Muscle of leg (tissue), 11 donors: ENCODE measurements around the gene SUGCT. TPM values are rescaled to one million over a fixed set of nuclear protein-coding genes. Genes with fewer than 3 reads are reported as not detected.

Source experiments
- DNase-seq: peaks from one replicate; pipeline ENCODE4 v3.0.0; 2013
- H3K27ac ChIP-seq: one replicate; pipeline ENCODE4 v1.5.1; 2013; ENCODE audit warnings: mild to moderate bottlenecking, low read length, control low read depth
- H3K27me3 ChIP-seq: one replicate; pipeline ENCODE4 v1.6.1; 2013; ENCODE audit warnings: low read length; ENCODE audit not compliant: control insufficient read depth, insufficient read depth
- H3K36me3 ChIP-seq: one replicate; pipeline ENCODE4 v1.6.1; 2013; ENCODE audit warnings: low read length; ENCODE audit not compliant: control insufficient read depth, insufficient read depth
- H3K4me1 ChIP-seq: one replicate; pipeline ENCODE4 v1.6.1; 2013; ENCODE audit warnings: low read length; ENCODE audit not compliant: control insufficient read depth, insufficient read depth
- H3K4me3 ChIP-seq: one replicate; pipeline ENCODE4 v1.5.1; 2013; ENCODE audit warnings: low read length, control low read depth
- H3K9me3 ChIP-seq: replicated peaks from 2 replicates; pipeline ENCODE4 v1.6.1; 2013; ENCODE audit warnings: low read depth, low read length; ENCODE audit not compliant: control insufficient read depth
- WGBS: methylation state at CpG from one replicate; pipeline ENCODE4 v1.1.5; 2013; ENCODE audit warnings: missing lambda C conversion rate; ENCODE audit not compliant: insufficient coverage; 5-methylcytosine and 5-hydroxymethylcytosine counted together
- polyA plus RNA-seq, 8 donors: library from polyadenylated mRNA; unstranded; fragments of 120-200 nt; gene quantifications; one replicate each; pipeline versions ENCODE4 v1.2.1 to v1.2.3, GENCODE V29; 2013; ENCODE audit warnings: inconsistent platforms in 1 of 8, low replicate concordance in 1 of 8; ENCODE audit not compliant: insufficient read length in 8 of 8, insufficient read depth in 1 of 8
- total RNA-seq: library from RNA; stranded (reverse); fragments of 120-200 nt; gene quantifications from one replicate; pipeline ENCODE4 v1.2.4, GENCODE V29; 2013

The SUGCT gene
- total and polyA plus RNA-seq, 9 donors: 1.7 to 6.1 (median 3.3) TPM

DNA sequence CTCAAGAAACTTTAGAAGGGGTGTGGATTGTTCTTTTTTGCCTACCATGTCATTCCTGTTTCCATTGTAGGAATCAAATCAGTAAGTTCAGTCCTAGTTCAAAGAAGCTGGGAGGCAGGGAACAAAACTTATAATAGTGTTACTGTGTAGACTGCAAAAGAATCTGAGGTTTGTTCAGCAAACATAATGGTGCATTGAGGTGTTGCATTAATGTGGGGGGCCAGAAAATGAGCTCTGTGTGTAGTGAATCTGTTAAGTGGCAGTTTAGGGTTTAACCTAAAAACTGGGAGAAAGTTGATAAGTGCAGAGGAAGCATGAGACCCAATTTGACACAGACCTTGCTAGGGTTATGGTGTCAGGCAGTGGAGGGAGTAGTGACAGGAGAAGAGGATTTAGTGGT is 197.7 kb downstream of the SUGCT start:
- Histone ChIP-seq H3K4me1 (peaks cover 2% of the 10 kb centered on the region), H3K4me3 (no peak overlapping the region), H3K9me3 (no peaks in the 10 kb centered on the region), H3K27ac (no peak overlapping the region), H3K36me3 (no peaks in the 10 kb centered on the region), H3K27me3 (no peaks in the 10 kb centered on the region)
- no peak for DNase-seq

DNA sequence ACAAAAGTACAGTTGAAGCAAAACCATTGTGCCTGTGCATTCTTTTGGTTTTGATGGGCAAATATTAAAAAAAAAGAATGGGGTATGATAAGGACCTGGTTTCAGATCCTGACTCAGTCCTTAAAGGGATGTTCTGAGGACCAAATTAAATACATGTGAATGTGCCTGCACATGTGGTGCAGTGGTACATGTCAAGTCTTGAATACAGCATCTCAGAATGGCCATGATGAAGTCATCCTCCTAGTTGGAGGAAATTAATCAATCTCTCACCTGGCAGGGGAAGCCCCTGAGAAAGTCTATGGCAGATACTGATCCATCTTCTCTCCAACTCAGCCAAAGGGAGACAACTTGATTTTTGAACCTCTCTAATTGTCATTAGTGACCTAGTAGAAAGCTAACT is 207.0 kb downstream of the SUGCT start:
- H3K27ac ChIP-seq: no peak overlapping the region
- no peaks in the 10 kb centered on the region for H3K4me1 ChIP-seq
- no peak for DNase-seq
- H3K36me3 ChIP-seq: no peaks in the 10 kb centered on the region
- H3K4me3 ChIP-seq: no peak overlapping the region
- H3K9me3 ChIP-seq: no peaks in the 10 kb centered on the region
- no peaks in the 10 kb centered on the region for H3K27me3 ChIP-seq

DNA sequence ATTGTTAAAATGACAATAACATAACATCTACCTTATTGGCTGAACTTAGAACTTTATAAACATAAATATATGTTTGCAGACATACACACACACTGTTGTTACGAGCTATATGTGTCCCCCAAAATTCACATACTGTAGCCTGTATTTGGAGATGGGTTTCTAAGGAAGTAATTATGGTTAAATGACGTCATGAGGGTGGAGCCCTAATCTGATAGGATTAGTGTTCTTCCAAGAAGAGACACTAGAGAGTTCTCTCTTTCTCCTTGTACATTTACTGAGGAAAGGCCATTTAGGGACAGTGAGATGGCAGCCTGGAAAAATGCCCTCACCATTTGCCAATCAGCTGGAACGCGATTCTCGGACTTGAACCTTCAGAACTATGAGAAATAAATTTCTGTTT is 211.7 kb downstream of the SUGCT start:
- no CpG with 5 or more reads among the region's 5 CpGs for WGBS
- no peaks in the 10 kb centered on the region for H3K27me3 ChIP-seq
- no peak for DNase-seq
- H3K36me3 ChIP-seq: no peaks in the 10 kb centered on the region
- no peaks in the 10 kb centered on the region for H3K4me1 ChIP-seq
- no peak overlapping the region for H3K4me3 ChIP-seq
- no peak overlapping the region for H3K27ac ChIP-seq
- no peaks in the 10 kb centered on the region for H3K9me3 ChIP-seq

DNA sequence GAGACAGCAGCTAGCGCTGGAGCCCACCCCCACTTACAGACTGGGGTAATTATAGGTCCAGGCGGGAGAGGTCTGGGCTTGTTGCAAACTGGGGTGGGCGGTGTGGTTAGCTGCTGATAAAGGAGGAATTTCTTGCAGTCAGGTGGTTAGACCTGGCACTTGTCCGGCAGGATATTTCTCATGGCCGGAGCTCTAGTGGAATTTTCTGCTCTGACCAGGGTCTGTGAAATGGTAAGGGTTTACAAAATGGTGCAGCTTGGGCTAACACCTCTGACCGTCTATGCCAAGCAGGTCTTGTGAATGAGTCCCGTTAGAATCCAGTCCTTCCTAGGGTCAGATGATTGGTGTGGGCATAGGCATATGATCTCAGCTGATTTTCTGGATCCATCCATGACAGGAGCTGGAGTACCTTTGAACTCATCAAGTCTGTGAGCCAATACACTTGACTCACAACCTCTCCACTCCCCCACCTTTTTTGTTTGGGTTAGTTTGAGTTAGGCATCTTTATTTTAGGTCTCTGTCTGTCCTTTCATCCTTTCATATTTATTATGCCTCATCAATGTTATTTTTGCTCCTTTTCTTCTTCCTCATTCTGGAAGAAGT is 213.4 kb downstream of the SUGCT start:
- Histone ChIP-seq H3K36me3 (no peaks in the 10 kb centered on the region), H3K9me3 (no peaks in the 10 kb centered on the region), H3K4me1 (no peaks in the 10 kb centered on the region), H3K27ac (no peak overlapping the region), H3K27me3 (no peaks in the 10 kb centered on the region), H3K4me3 (no peak overlapping the region)
- no peak for DNase-seq
- WGBS: 100% methylated on average over 5 of the region's 7 CpGs

DNA sequence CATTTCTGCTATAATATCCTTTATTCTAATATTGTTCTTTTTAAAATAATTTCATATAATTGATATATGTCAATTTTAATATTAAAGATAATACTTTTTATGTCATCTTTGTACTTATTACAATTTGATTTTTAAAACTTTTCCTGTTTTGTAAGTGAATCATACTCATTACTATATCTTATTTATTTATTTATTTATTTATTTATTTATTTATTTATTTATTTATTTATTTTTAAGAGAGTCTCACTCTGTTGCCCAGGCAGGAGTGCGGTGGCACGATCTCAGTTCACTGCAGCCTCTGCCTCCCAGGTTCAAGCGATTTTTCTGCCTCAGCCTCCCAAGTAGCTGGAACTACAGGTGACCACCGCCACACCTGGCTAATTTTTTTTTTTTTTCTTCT is 215.3 kb downstream of the SUGCT start:
- Histone ChIP-seq H3K9me3 (no peaks in the 10 kb centered on the region), H3K27me3 (no peaks in the 10 kb centered on the region), H3K4me1 (no peaks in the 10 kb centered on the region), H3K27ac (no peak overlapping the region), H3K4me3 (no peak overlapping the region), H3K36me3 (no peaks in the 10 kb centered on the region)
- WGBS: no CpG with 5 or more reads among the region's 4 CpGs
- DNase-seq: no peak

DNA sequence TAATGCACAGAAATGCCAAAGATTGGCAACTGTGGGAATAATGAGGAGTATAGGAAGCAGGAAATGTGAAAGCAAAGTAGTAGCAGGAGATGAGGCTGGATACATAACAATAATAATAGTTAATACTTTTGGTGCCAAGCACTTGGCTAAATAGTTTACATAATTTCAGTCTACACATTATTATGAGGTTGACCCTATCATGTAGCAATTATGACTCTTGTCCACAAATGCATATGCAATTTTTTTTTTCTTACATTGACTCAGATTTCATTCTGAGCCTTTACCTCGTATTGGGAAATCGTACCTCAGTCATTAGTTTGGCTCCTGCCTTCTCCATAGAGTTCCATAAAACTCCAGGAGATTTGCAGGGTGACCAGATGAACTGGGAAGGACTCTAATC is 219.9 kb downstream of the SUGCT start:
- Histone ChIP-seq H3K9me3 (no peaks in the 10 kb centered on the region), H3K36me3 (no peaks in the 10 kb centered on the region), H3K4me3 (no peak overlapping the region), H3K4me1 (no peaks in the 10 kb centered on the region), H3K27me3 (no peaks in the 10 kb centered on the region), H3K27ac (no peak overlapping the region)
- WGBS: 60% methylated on average over 1 of the region's 2 CpGs
- DNase-seq: no peak

DNA sequence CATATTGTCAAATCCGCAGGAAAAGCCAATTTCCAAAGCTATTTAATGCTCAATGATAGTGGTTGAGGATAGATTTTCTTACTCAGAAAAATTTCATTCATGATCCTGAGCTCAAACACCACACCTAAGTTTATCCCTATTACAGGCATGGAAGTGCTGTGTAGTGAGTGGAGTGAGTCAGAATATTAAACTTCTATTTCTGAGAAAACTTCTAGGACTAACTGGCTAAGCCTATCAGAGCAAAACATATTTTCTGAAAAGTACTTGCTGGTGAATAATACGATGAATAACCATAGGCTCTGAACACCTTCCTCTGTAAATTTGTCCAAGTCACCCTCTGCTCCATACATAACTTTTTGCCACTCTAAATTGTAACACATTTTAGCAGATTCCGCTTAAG is 221.5 kb downstream of the SUGCT start:
- DNase-seq: no peak
- H3K36me3 ChIP-seq: no peaks in the 10 kb centered on the region
- H3K9me3 ChIP-seq: no peaks in the 10 kb centered on the region
- no CpG with 5 or more reads among the region's 3 CpGs for WGBS
- no peaks in the 10 kb centered on the region for H3K27me3 ChIP-seq
- no peak overlapping the region for H3K27ac ChIP-seq
- no peak overlapping the region for H3K4me3 ChIP-seq
- no peaks in the 10 kb centered on the region for H3K4me1 ChIP-seq

DNA sequence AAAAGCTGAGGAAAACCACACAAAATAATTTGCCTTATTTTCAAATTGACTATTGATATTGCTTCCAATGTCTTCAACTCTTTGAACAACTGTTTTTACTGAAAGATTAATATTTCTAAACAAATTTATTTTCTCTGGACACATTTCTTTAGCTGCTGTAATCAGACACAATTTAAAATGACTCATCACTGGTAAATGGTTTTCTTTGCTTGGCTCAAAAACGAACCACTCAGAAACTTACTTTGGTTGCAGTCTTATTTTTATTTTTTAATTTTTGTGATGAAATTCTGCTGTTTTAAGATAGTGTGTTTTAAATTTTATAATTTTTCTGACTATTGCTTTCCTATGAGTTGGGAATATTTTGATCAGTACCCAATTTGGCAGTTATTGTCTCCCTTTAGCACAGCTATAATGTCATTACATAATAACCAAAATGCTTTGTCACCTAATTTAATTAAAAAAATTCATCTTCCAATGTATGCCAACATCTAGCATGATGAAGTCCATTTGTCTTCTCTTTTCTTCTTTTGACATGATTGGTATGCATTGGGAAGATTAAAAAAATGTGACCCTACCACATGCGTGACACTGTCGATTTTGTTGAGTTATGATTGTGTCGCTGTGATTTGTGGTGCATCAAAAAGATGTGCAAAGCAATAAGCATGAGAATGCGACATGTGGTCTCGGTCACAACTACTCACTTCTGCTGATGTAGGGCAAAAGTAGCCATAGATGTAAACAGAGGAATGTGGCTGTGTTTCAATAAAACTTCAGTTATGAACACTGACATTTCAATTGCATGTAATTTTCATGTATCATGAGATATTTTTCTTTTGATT is 222.3 kb downstream of the SUGCT start:
- no peak overlapping the region for H3K27ac ChIP-seq
- WGBS: no CpG with 5 or more reads among the region's 6 CpGs
- no peaks in the 10 kb centered on the region for H3K36me3 ChIP-seq
- H3K4me1 ChIP-seq: no peaks in the 10 kb centered on the region
- no peak overlapping the region for H3K4me3 ChIP-seq
- H3K9me3 ChIP-seq: no peaks in the 10 kb centered on the region
- no peak for DNase-seq
- no peaks in the 10 kb centered on the region for H3K27me3 ChIP-seq

DNA sequence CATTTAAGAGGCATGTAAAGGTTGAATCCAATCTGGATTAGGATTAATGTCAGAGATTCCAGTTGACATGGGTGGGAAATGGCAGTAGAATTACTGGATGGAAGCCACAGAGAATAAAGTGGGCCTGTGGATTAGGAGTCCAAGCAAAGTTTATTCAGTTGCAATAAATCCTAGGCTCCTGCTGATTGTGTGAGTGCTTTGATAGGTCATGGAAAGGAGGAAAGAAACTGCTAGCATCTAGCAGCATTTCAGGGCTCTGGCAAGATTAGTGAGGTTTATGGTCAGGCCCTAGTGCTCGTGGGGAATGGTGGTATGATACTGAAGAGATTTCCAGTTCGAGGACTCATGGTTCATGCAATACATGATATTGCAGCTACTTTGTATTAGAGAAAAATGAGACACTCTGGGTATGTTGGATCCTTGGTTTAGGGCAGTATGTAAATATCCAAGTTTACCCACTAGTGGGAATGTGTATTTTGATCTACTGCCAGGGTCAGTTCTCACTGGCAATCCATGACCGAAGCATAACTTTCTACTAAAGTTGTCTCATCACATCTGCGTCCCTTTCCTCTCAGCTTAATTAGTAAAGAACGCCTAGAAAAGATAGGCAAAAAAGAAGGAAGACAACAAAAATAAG is 235.0 kb downstream of the SUGCT start:
- Histone ChIP-seq H3K27ac (no peak overlapping the region), H3K4me1 (no peaks in the 10 kb centered on the region), H3K4me3 (no peak overlapping the region), H3K27me3 (no peaks in the 10 kb centered on the region), H3K36me3 (no peaks in the 10 kb centered on the region), H3K9me3 (no peaks in the 10 kb centered on the region)
- DNase-seq: no peak
- 75% methylated on average over 2 of the region's 5 CpGs for WGBS

DNA sequence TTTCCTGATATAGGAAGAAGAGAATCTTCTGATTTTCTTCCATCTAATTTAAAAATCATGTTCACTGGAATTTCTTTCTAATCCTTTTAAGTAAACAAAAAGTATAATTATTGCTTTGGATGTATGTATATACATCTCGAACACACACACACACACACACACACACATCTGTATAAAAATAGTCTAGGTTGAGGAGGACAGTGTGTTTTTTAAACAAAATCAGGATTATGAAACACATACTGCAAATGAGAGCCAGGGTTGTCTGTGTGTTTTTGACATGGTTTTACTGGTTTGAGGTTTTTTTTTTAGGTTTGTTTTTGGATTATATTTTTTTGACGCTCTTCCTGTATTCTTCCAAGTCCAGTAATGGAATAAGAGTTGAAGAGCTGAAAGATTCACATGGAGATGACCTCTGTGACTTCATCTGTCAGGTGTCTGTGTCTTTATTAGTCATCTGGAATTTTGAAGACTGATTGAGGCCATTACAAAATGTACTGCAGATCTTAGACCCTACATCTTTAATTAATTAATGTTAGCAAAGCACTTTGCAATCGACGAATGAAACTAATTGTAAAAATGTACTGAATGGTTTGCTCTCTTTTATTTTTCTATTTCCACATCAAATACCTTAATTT is 237.1 kb downstream of the SUGCT start:
- H3K36me3 ChIP-seq: no peaks in the 10 kb centered on the region
- no peak overlapping the region for H3K4me3 ChIP-seq
- no CpG with 5 or more reads among the region's 4 CpGs for WGBS
- H3K27ac ChIP-seq: no peak overlapping the region
- no peaks in the 10 kb centered on the region for H3K4me1 ChIP-seq
- H3K27me3 ChIP-seq: no peaks in the 10 kb centered on the region
- no peak for DNase-seq
- H3K9me3 ChIP-seq: no peaks in the 10 kb centered on the region
